Measurements from ENCODE around the gene DYNC1I1.

DYNC1I1 gene

GRCh38 chr7:96093435-96093834 is 321.1 kb downstream of the DYNC1I1 start:
- DNase-seq: no peak

- DNase-seq: no peak
Measured at GRCh38 chr7:96097835-96098234, 325.5 kb downstream of the DYNC1I1 start.

GRCh38 chr7:96100737-96101136 is 328.4 kb downstream of the DYNC1I1 start:
- DNase-seq: no peak

DNA sequence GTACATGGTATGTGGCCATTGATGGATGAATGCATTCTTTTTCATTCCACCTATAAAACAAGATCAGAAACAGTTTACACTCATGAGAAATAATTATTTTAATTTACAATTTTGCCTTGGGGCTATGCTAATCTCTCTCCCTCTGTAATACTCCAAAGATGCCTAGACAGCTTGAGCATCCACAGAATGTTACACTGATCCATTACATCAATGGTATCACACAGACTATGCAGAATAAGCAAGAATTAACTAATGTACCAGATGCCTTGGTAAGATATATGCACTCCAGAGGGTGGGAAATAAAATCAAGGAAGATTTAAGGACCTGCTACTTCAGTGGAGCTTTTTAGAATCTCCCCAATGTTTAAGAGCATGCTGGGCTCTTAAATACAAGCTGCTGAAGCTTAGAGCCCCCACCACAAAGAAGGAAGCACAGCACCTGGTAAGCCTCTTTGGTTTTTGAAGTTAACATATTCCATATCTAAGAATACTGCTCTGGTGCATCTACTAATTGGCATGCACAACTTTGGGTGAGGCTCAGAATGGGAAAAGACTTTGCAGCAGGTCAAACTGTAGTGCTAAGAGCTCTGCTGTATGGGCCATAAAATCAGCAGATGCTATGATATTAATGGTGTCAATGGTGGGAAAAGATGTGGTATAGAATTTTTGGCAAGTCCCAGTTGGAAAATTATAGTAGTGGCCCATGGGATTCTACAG is 329.9 kb downstream of the DYNC1I1 start:
- no peak for DNase-seq

DNA sequence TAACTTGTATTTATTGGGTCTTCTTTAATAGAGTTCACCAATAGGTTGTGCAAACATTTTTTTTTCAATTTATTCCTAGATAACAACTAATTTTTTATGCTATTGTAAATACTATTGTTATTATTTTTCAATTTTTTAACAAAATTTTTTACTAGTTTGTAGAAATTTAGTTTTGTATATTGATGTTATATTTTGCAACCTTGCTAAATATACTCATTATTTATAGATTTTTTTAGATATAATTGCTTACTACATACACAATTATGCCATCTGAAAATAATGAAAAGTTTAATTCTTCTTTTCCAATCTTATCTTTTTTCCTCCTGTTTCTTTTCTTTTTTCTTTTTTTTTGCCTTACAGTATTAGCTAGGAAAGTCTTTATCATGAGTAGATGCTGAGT is 332.6 kb downstream of the DYNC1I1 start:
- no peak for DNase-seq

- no peak for DNase-seq
Measured at GRCh38 chr7:96111405-96111804, 339.1 kb downstream of the DYNC1I1 start.

DNA sequence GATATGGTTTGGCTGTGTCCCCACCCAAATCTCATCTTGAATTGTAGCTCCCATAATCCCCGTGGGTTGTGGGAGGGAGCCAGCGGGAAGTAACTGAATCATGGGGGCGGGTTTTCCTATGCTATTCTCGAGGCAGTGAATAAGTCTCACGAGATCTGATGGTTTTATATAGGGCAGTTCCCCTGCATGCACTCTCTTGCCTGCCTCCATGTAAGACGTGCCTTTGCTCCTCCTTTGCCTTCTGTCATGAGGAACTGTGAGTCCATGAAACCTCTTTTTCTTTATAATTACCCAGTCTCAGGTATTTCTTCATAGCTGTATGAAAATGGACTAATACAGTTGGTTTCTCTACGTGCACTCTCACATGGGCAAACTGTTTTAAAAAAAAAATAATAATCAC is 341.8 kb downstream of the DYNC1I1 start:
- DNase-seq: no peak

DNA sequence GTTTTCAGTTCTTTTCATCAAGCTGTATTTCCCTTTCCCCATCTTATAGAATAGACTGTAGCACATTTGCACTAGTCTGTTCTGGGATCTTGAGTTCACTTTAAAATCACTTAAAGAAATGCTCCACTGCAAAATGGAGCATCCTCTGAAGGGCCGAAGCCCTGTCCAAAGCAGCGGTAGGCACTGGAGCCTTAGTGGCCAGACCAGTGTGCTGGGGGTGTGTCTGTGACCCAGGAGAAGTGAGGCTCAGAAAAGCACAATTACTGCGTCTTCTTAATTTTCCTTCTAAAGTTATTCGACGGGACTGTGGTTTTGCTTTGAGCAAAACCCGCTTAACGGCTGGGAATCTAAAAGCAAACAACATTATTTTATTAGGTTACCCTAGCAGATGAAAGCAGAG is 343.8 kb downstream of the DYNC1I1 start:
- DNase-seq: no peak

DNA sequence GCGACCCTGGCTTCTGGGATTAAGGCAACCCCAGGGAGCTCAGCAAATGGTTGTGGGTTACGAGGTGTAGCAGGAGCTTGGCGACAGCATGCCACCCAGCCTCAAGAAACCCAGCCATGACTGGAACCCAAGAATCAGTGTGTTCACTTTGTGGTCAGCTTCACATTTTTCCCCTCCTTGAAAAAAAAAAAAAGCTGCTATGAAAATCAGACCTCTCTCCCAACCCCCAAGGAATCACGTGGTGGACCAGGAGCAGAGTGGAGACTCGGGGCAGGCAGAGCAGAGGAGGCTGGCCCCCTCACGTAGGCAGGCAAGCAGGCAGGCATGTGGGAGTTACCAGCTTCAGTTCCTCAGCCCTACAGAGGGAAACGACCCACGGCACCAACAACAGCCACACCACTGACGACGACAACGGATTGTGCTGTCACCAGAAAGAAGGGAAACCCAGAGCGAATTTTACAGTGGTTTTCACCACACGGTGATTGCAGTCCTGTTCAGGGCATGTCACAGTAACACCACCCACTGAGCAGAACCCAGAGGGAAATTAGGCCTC is 346.2 kb downstream of the DYNC1I1 start:
- DNase-seq: no peak

DNA sequence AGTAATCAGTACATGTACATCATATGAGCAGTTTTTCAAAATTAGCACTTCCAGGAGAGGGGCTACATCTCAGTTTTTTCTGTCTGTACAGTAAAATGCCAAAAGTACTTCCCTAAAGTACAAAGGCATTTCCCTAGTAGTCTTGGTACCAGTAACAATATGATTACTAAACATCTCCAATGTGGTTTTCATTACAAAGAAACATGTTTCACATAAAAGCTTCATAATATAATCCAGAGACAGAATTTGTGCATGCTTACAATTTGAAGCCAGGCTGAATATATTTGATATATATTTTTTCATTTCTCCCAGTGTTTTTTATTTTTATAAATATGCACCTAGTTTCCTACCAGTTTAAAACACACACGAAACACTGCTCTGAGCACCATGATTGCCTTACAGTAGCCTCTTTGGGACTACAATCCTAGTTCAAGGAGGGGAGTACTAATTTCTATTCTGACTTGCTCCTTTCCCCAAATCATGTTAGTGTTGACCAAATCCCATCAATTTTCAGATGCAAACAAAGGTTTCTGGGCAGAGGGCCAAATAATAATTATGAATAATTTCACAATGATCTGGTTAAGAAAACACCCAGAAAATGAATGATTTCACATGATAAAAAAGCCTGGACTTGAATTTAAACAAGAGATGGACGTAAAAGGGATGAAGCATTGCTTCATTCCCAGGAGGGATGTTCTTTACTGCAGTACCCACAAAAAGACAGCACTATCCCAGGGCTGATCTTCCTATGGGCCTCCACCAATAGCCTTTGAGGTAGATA is 348.3 kb downstream of the DYNC1I1 start:
- no peak for DNase-seq

DNA sequence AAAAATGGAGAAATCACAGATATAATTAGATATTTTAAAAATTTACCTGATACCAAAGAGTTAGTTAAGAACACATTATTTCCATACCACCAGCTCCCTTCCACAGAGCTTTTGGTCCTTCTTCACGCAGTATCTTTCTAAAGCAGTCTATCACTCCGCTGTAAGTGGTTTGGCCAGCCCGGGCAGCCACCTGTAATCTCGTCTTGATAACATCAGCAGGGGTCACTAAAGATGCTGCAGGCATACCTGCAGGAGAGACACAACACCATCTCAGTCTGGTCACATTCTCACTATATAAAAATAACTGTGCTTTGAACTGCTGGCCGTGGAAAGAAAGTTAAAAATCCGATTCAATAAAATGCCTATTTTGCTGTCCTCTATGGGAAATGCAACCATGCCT is 349.4 kb downstream of the DYNC1I1 start:
- no peak for DNase-seq

DNA sequence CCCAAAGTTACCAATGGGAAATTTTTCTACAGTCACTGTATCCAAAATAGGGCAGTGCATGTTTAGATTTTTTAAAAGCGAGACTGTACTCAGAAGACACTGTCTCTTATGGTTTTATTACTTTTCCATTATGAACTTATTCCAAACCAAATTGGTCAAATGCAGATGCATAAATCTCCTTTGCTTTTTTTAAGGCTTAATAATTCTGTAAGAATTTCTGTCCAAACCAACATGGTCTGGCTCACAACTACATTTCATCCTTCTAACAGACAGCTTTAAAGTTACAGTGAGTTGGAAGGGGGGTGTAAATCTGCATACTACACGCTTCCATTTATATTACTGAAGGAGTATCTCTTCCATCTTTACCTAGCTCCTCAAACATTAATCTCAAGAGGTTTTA is 350.4 kb downstream of the DYNC1I1 start:
- DNase-seq: no peak

DNA sequence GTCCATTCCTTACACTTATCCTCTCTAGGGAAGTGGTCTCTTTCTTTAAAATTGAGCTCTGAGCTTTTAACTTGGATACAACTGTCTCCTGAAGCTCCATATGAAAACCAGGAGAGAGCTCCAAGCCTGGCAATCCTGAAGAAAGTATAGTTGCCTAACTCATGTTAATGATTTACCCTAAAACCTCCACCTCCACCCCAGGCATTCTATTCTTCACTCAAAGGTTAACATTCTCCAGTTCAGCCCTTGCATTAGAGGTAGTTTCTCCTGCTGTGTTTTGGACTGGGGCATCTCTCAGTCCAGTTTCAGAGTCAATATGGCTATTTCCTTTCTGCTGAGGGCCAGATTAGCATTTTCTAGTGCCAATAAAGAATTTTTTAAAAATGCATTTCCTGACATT is 354.0 kb downstream of the DYNC1I1 start:
- no peak for DNase-seq

- no peak for DNase-seq
Measured at GRCh38 chr7:96127746-96128145, 355.4 kb downstream of the DYNC1I1 start.

DNA sequence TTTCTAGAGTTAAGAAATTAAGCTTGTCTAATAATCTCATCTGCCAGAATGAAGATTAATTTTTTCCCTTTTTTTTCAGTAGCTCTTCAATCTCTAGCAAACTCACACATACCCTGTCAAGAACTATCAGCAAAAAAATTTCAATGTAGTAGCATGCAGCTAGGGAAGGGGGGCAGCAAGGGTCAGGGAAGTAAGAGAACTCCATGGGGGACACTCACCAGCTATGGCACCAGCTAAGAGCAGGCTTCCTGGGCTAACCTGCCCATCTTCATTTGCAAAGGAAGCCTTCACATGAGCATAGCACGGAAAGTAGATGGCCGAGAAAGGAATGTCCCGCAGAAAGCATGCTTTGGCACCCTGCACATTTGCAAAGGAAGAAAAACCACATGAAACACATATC is 359.2 kb downstream of the DYNC1I1 start:
- DNase-seq: no peak

DNA sequence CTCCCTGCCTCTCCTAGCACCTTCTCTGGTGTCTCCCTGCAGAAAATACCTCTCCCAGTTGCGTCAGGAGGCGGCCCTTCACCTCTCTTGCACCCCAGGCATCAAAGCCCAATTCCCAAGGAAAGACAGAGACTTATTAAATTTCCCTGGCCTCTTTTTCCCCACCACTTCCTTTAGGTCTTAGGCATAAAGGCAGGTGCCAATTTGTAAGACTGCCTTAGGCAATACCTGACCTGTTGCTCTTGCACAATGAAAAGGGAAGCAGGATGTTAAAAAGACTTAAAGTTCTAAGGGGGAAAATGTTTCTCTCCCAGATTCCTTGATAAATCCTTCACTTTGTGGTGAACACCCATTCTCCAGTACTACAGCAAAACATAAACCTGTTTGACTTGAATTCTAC is 362.9 kb downstream of the DYNC1I1 start:
- DNase-seq: no peak

DNA sequence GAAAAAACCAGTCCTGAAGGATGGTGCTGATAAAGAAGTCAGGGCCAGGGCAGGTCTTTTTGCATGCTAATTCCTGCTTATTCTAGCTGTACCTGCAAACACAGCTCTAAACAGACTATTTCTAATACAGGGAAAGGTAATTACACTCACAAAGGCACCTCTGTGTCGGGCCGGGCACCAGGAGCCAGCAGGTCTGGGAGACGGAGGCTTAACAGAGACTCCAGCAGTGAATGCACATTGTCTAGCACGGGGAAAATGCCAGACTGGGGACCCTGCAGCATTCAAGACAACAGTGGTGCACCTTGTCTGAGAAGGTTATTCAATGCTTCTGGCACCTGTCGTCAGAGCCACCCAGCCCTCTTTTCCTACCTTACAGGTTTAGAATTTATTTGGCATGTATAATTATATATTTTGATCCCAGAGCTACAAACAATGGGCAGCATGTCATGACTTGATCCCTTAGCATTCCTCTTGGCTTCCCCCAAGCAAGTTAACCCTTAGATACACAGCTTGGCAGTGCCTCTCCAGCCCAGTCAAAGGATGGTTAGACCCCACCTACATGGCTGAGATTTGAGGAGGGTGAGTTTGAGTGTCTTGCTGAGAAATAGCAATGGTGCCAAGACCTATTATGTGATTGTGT is 364.4 kb downstream of the DYNC1I1 start:
- no peak for DNase-seq

GRCh38 chr7:96143495-96144259 is 371.3 kb downstream of the DYNC1I1 start:
- DNase-seq: no peak

- DNase-seq: no peak
Measured at GRCh38 chr7:96144260-96144526, 371.8 kb downstream of the DYNC1I1 start.
